Measurements from ENCODE around the gene DNAH1. TPM values are rescaled to one million over a fixed set of nuclear protein-coding genes. Genes with fewer than 3 reads are reported as not detected.
A peak's percentile ranks its signal among the peaks of the same experiment; 100 is the strongest.
"Not testable (repeated sequence)": the region's sequence is repeated elsewhere in the genome, so short reads cannot be mapped to it uniquely, and the experiment has no call there.

DNAH1 gene
- total RNA-seq, result 10 to 100 TPM; 12.8 to 14.1 TPM
- long read RNA-seq, partial matches to known transcripts, result 3 of 7 reads
- long read RNA-seq, other reads (novel, unspliced or antisense), result 4 of 7 reads

- intact Hi-C loops (cut with DNase I, micrococcal nuclease), result no loop called here
- ATAC-seq (no peak), DNase-seq (no peak)
These were observed at the start of gene DNAH1 for GRCh38 chr3:52315977-52316764. Gene DNAH1, plus strand, starts transcription at chr3:52316319. Its CDS starts 6,124 bp downstream, at chr3:52322443.

- no peak for DNase-seq
- no peak for ATAC-seq
- intact Hi-C loops (cut with DNase I, micrococcal nuclease), result no loop called here
These were observed 48.1 kb upstream of the DNAH1 start for GRCh38 chr3:52268036-52268435.

GRCh38 chr3:52269776-52270175 is 46.3 kb upstream of the DNAH1 start:
- intact Hi-C loops (cut with DNase I, micrococcal nuclease), result no loop called here
- no peak for DNase-seq
- no peak for ATAC-seq

GRCh38 chr3:52270252-52270754 is 45.8 kb upstream of the DNAH1 start:
- DNase-seq (no peak), ATAC-seq (peak; percentile 9)
- intact Hi-C loops (cut with DNase I, micrococcal nuclease), result no loop called here

GRCh38 chr3:52272172-52272571 is 43.9 kb upstream of the DNAH1 start:
- DNase-seq; intact Hi-C loops (cut with DNase I, micrococcal nuclease); ATAC-seq: not testable (repeated sequence)

- ATAC-seq, result no peak
- intact Hi-C loops (cut with DNase I, micrococcal nuclease), result no loop called here
These were observed 43.3 kb upstream of the DNAH1 start for GRCh38 chr3:52272831-52273230.

GRCh38 chr3:52274781-52275180 is 41.3 kb upstream of the DNAH1 start:
- intact Hi-C loops (cut with DNase I, micrococcal nuclease); ATAC-seq; DNase-seq: not testable (repeated sequence)

More at GRCh38 chr3:52272831-52273230, 43.3 kb upstream of the DNAH1 start:
- no peak for DNase-seq

GRCh38 chr3:52277071-52277964 is 38.8 kb upstream of the DNAH1 start:
- DNase-seq (peak; percentile 83 to 88), ATAC-seq (peak; percentile 51)
- intact Hi-C loops (cut with DNase I, micrococcal nuclease), result no loop called here

- intact Hi-C loops (cut with DNase I, micrococcal nuclease), result no loop called here
- ATAC-seq (peak; percentile 75), DNase-seq (peak; percentile 64 to 68)
These were observed 38.1 kb upstream of the DNAH1 start for GRCh38 chr3:52277972-52278509.

- DNase-seq (peak; percentile 96 to 99), ATAC-seq (peak; percentile 90)
- intact Hi-C loops (cut with DNase I, micrococcal nuclease), result no loop called here
These were observed 37.5 kb upstream of the DNAH1 start, which contains the start of gene WDR82 for GRCh38 chr3:52278510-52279069. Gene WDR82, minus strand, starts transcription at chr3:52278649. Its CDS starts 288 bp downstream, at chr3:52278361.

- DNase-seq, result no peak
- intact Hi-C loops (cut with DNase I, micrococcal nuclease), result no loop called here
- no peak for ATAC-seq
These were observed 36.5 kb upstream of the DNAH1 start for GRCh38 chr3:52279596-52279995.

GRCh38 chr3:52280050-52280461 is 36.1 kb upstream of the DNAH1 start:
- no peak for ATAC-seq
- DNase-seq, result no peak
- intact Hi-C loops (cut with DNase I, micrococcal nuclease), result no loop called here

GRCh38 chr3:52281981-52282801 is 33.9 kb upstream of the DNAH1 start:
- no peak for ATAC-seq

GRCh38 chr3:52283306-52283705 is 32.8 kb upstream of the DNAH1 start:
- intact Hi-C loops (cut with DNase I, micrococcal nuclease), result no loop called here
- DNase-seq, result no peak

More at GRCh38 chr3:52281981-52282801, 33.9 kb upstream of the DNAH1 start:
- no peak for DNase-seq
- intact Hi-C loops (cut with DNase I, micrococcal nuclease), result no loop called here

GRCh38 chr3:52284051-52284450 is 32.1 kb upstream of the DNAH1 start:
- ATAC-seq; intact Hi-C loops (cut with DNase I, micrococcal nuclease): not testable (repeated sequence)
- DNase-seq, result peak in 1 of 2 donors; percentile 9

More at GRCh38 chr3:52283306-52283705, 32.8 kb upstream of the DNAH1 start:
- no peak for ATAC-seq

GRCh38 chr3:52286777-52287110 is 29.4 kb upstream of the DNAH1 start:
- no peak for ATAC-seq
- intact Hi-C loops (cut with DNase I, micrococcal nuclease), result no loop called here

GRCh38 chr3:52288674-52289073 is 27.4 kb upstream of the DNAH1 start:
- intact Hi-C loops (cut with DNase I, micrococcal nuclease), result no loop called here

More at GRCh38 chr3:52286777-52287110, 29.4 kb upstream of the DNAH1 start:
- peak; percentile 11 to 30 for DNase-seq

GRCh38 chr3:52289338-52289746 is 26.8 kb upstream of the DNAH1 start:
- intact Hi-C loops (cut with DNase I, micrococcal nuclease), result no loop called here
- DNase-seq (peak; percentile 42 to 65), ATAC-seq (peak; percentile 36)

More at GRCh38 chr3:52288674-52289073, 27.4 kb upstream of the DNAH1 start:
- DNase-seq, result peak in 1 of 2 donors; percentile 25
- no peak for ATAC-seq
